Measurements from ENCODE around the gene ZSWIM6.

DNA sequence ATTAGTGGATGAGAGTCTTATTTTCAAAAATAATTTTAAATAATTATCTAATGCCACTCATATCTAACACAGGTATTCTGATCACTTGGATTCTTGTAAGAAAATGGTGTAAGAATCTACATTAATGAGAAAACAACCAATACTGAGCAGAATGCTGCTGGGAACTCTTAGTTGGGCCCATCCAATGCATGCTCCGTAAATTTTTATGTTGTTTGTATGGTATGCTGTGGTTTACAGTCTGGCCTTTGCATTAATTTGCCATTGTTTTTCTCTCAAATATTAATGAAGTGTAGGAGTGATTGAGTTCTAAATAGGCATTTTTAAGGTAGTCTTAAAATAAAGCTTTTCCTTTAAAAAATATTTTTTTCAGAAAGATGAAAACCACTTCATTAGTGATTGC, 133.4 kb downstream of the ZSWIM6 start:
- TF ChIP-seq, protein P1, sequence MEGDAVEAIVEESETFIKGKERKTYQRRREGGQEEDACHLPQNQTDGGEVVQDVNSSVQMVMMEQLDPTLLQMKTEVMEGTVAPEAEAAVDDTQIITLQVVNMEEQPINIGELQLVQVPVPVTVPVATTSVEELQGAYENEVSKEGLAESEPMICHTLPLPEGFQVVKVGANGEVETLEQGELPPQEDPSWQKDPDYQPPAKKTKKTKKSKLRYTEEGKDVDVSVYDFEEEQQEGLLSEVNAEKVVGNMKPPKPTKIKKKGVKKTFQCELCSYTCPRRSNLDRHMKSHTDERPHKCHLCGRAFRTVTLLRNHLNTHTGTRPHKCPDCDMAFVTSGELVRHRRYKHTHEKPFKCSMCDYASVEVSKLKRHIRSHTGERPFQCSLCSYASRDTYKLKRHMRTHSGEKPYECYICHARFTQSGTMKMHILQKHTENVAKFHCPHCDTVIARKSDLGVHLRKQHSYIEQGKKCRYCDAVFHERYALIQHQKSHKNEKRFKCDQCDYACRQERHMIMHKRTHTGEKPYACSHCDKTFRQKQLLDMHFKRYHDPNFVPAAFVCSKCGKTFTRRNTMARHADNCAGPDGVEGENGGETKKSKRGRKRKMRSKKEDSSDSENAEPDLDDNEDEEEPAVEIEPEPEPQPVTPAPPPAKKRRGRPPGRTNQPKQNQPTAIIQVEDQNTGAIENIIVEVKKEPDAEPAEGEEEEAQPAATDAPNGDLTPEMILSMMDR (conservative IDR thresholded peaks at IDR 0.05; ENCODE audit: low read length): no peak
- no peak for TF ChIP-seq EZH2phosphoT487 (IDR thresholded peaks at IDR 0.05; ENCODE audit: borderline replicate concordance, low read depth, low read length)
